ENCODE measurements around the gene ARMC7.
A peak's percentile ranks its signal among the peaks of the same experiment; 100 is the strongest.
"Not testable (repeated sequence)": the region's sequence is repeated elsewhere in the genome, so short reads cannot be mapped to it uniquely, and the experiment has no call there.

ARMC7 gene

GRCh38 chr17:75103601-75104554 lies 5.9 kb upstream of the ARMC7 start:
- DNase-seq, result no peak

GRCh38 chr17:75105126-75106080 lies 4.4 kb upstream of the ARMC7 start:
- DNase-seq, result peak; percentile 81

GRCh38 chr17:75108193-75108592 lies 1.6 kb upstream of the ARMC7 start:
- no peak for DNase-seq

GRCh38 chr17:75109046-75109406 lies 743 bp upstream of the ARMC7 start:
- no peak for DNase-seq

GRCh38 chr17:75110234-75110937 lies 617 bp downstream of the ARMC7 start:
- DNase-seq, result no peak

- DNase-seq, result no peak
These were observed 2.1 kb downstream of the ARMC7 start for GRCh38 chr17:75111777-75112335.

GRCh38 chr17:75113798-75114551 lies 4.2 kb downstream of the ARMC7 start:
- DNase-seq, result peak; percentile 92

- DNase-seq, result no peak
These were observed 5.0 kb downstream of the ARMC7 start for GRCh38 chr17:75114552-75115314.

- no peak for DNase-seq
These were observed 5.8 kb downstream of the ARMC7 start for GRCh38 chr17:75115555-75115954.

- no peak for DNase-seq
These were observed 7.0 kb downstream of the ARMC7 start for GRCh38 chr17:75116737-75117136.

GRCh38 chr17:75118307-75118706 lies 8.5 kb downstream of the ARMC7 start:
- DNase-seq, result no peak

- peak; percentile 81 for DNase-seq
These were observed 14.5 kb downstream of the ARMC7 start for GRCh38 chr17:75124041-75124818.

GRCh38 chr17:75124819-75125162 lies 15.0 kb downstream of the ARMC7 start:
- DNase-seq, result no peak

- DNase-seq, result no peak
These were observed 16.2 kb downstream of the ARMC7 start for GRCh38 chr17:75125984-75126383.

- DNase-seq, result no peak
These were observed 17.2 kb downstream of the ARMC7 start for GRCh38 chr17:75126954-75127353.

- DNase-seq, result not testable (repeated sequence)
These were observed 18.2 kb downstream of the ARMC7 start for GRCh38 chr17:75127936-75128335.

GRCh38 chr17:75128694-75129505 lies 19.1 kb downstream of the ARMC7 start:
- no peak for DNase-seq

- DNase-seq, result no peak
These were observed 19.8 kb downstream of the ARMC7 start for GRCh38 chr17:75129576-75129975.

GRCh38 chr17:75130059-75130631 lies 20.4 kb downstream of the ARMC7 start:
- no peak for DNase-seq
